Aorta (tissue), 5 donors: ENCODE data around the gene CPTP. TPM values are rescaled to one million over a fixed set of nuclear protein-coding genes. Genes with fewer than 3 reads are reported as not detected.
"Not testable (repeated sequence)": the region's sequence is repeated elsewhere in the genome, so short reads cannot be mapped to it uniquely, and the experiment has no call there.

Experiments used
- ATAC-seq: fragments of 200-7000 bp; cut with Tn5 transposase; one replicate; pipeline ENCODE4 v1.9.1; 2022; ENCODE audit warnings: moderate library complexity; ENCODE audit not compliant: low FRiP score
- DNase-seq, 2 donors: peaks; one replicate each; pipeline ENCODE4 v3.0.0-alpha.2; 2020
- H3K27ac ChIP-seq, 2 donors: one replicate each; pipeline ENCODE4 v1.5.1; 2013; ENCODE audit warnings: low read length in 2 of 2, mild to moderate bottlenecking in 2 of 2, moderate library complexity in 2 of 2, control low read depth in 1 of 2, inconsistent platforms in 1 of 2, low read depth in 1 of 2
- H3K27me3 ChIP-seq, 2 donors: one replicate each; pipeline ENCODE4 v1.6.1; 2013; ENCODE audit warnings: control low read depth in 1 of 2, low read length in 1 of 2, mild to moderate bottlenecking in 1 of 2, moderate library complexity in 1 of 2; ENCODE audit not compliant: insufficient read depth in 2 of 2, control insufficient read depth in 1 of 2
- H3K36me3 ChIP-seq, 2 donors: one replicate each; pipeline ENCODE4 v1.6.1; 2013; ENCODE audit warnings: control low read depth in 1 of 2, low read length in 1 of 2, mild to moderate bottlenecking in 1 of 2; ENCODE audit not compliant: insufficient read depth in 2 of 2, control insufficient read depth in 1 of 2
- H3K4me1 ChIP-seq, 2 donors: one replicate each; pipeline ENCODE4 v1.6.1; 2013; ENCODE audit warnings: low read length in 2 of 2, control low read depth in 1 of 2, mild to moderate bottlenecking in 1 of 2, moderate library complexity in 1 of 2; ENCODE audit not compliant: insufficient read depth in 2 of 2, control insufficient read depth in 1 of 2
- H3K4me3 ChIP-seq, 2 donors: one replicate each; pipeline ENCODE4 v1.5.1; 2013; ENCODE audit warnings: low read length in 2 of 2, control low read depth in 1 of 2, mild to moderate bottlenecking in 1 of 2
- H3K9me3 ChIP-seq: one replicate; pipeline ENCODE4 v1.6.1; 2013; ENCODE audit warnings: mild to moderate bottlenecking, low read length; ENCODE audit not compliant: control insufficient read depth
- WGBS, 2 donors: extraction: QIAGEN DNeasy Blood & Tissue Kit; methylation state at CpG; one replicate each; pipeline ENCODE4 v1.1.7; 2013; 5-methylcytosine and 5-hydroxymethylcytosine counted together
- intact Hi-C, 2 donors: fragments of 100-400 bp; cut with DNase I; formaldehyde crosslinking; loops; one replicate each; pipeline versions ENCODE4 v1.14.2 to v1.15.0; 2022
- polyA plus RNA-seq, 2 donors: library from polyadenylated mRNA; stranded (reverse); fragments of 200-250 nt; gene quantifications; one replicate each; pipeline ENCODE4 v1.2.3, GENCODE V29; 2013
- total RNA-seq, 2 donors: library from RNA; stranded (reverse); fragmentation: NEBNext Ultra II Directional; extraction: Animal tissue kit (Norgen Biotek cat#: 25700); gene quantifications; one replicate each; pipeline ENCODE4 v1.2.1, GENCODE V29; 2021
- donor health status: healthy with polysubstance abuse.
- donor health status: Bipolar disorder and iron deficiency.
- donor health status: DM: no; HTN: no; CAD: no.
- donor health status: DM: no; HTN: no; CAD: no.
- donor health status: DM: yes; HTN: yes; CAD: no.

The CPTP gene
- total and polyA plus RNA-seq, 4 donors = 12.9 to 16.4 (median 14.4) TPM

- Histone ChIP-seq H3K36me3 (no peaks in the 10 kb centered on the region), H3K9me3 (no peaks in the 10 kb centered on the region), H3K27me3 (no peaks in the 10 kb centered on the region), H3K4me3 (no peak overlapping the region), H3K4me1 (no peaks in the 10 kb centered on the region), H3K27ac (no peak overlapping the region)
- DNase-seq (no peak), ATAC-seq (no peak)
- intact Hi-C loops = no loop called here
- 90% methylated on average over 15 of the region's 15 CpGs for WGBS, 2 donors
Observed at GRCh38 chr1:1314237-1314586, 10.4 kb upstream of the CPTP start.

DNA sequence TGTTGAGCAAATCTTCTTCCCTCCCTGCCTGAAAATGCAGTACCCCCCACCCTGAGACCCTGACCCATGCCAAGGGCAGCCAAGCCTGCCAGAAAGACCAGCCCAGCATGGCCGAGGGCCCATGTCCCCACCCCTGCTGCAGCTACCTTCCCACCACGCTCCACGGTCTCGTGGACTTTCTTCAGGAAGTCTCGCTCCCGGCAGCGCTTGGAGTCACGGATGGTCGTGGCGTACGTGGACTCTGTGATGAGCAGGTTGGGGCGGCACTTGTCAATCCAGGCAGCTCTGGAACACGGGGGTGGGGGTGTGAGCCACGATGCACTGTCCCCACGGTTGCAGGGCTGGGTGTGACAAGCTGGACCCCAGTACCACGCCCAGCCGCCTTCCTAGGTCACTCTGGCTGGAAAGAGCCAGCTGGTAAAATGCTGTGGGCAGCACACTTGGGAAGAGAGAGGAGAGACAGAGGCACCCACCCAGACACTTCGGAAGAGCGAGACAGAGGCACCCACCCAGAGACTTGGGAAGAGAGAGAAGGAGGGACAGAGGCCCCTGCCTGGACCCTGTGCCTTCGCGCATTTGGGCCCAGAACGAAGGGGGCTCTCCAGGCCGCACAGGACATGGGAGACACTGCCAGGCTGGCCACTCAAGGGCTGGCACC, 9.8 kb upstream of the CPTP start:
- Histone ChIP-seq H3K36me3 (no peaks in the 10 kb centered on the region), H3K4me1 (no peaks in the 10 kb centered on the region), H3K9me3 (no peaks in the 10 kb centered on the region), H3K4me3 (no peak overlapping the region), H3K27ac (no peak overlapping the region), H3K27me3 (no peaks in the 10 kb centered on the region)
- intact Hi-C loops = no loop called here
- DNase-seq (no peak), ATAC-seq (no peak)
- 87 to 89% methylated on average over 23 of the region's 23 CpGs for WGBS, 2 donors

GRCh38 chr1:1315435-1315954, 9.1 kb upstream of the CPTP start:
- DNase-seq = no peak
- intact Hi-C loops = no loop called here

GRCh38 chr1:1316199-1316598, 8.4 kb upstream of the CPTP start:
- H3K4me3 ChIP-seq, H3K9me3 ChIP-seq, H3K36me3 ChIP-seq, intact Hi-C loops, H3K27me3 ChIP-seq, H3K4me1 ChIP-seq, ATAC-seq, DNase-seq, H3K27ac ChIP-seq: not testable (repeated sequence)
- 88 to 90% methylated on average over 8 of the region's 8 CpGs for WGBS, 2 donors

More at GRCh38 chr1:1315435-1315954, 9.1 kb upstream of the CPTP start:
- no peak overlapping the region for H3K4me3 ChIP-seq
- no peak for ATAC-seq
- H3K27me3 ChIP-seq = no peaks in the 10 kb centered on the region
- H3K9me3 ChIP-seq = no peaks in the 10 kb centered on the region
- no peaks in the 10 kb centered on the region for H3K4me1 ChIP-seq
- no peaks in the 10 kb centered on the region for H3K36me3 ChIP-seq
- 57 to 74% methylated on average over 14 to 25 of the region's 26 CpGs for WGBS, 2 donors
- no peak overlapping the region for H3K27ac ChIP-seq

DNA sequence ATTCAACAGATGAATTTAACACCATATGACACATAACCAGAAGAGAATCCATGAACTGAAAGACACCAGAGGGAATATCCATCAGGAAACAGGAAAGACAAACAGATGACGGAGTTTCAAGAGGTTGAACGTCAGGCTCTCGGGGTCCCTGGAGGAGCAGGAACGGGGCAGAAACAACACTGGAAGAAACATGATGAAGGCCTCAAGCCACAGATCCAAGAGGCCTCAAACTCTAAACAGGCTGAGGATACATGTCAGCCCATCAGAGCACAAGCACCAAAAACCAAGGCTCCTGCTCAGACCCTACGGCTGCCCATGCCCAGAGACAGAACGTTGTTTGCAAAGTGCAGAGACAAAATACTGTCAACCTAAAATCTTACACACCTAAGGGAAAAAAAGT, 7.2 kb upstream of the CPTP start:
- no peaks in the 10 kb centered on the region for H3K4me1 ChIP-seq
- H3K4me3 ChIP-seq = no peak overlapping the region
- no peaks in the 10 kb centered on the region for H3K27me3 ChIP-seq
- ATAC-seq = no peak
- no peaks in the 10 kb centered on the region for H3K9me3 ChIP-seq
- H3K36me3 ChIP-seq = no peaks in the 10 kb centered on the region
- DNase-seq = no peak
- H3K27ac ChIP-seq = no peak overlapping the region
- intact Hi-C loops = no loop called here
- 81 to 85% methylated on average over 6 of the region's 6 CpGs for WGBS, 2 donors

- peak; percentile 78 for ATAC-seq
- H3K36me3 ChIP-seq = no peaks in the 10 kb centered on the region
- no peak overlapping the region for H3K4me3 ChIP-seq
- no peaks in the 10 kb centered on the region for H3K4me1 ChIP-seq
- no peaks in the 10 kb centered on the region for H3K27me3 ChIP-seq
- 45 to 48% methylated on average over 9 of the region's 9 CpGs for WGBS, 2 donors
- H3K27ac ChIP-seq = no peak overlapping the region
- peak; percentile 92 to 93 for DNase-seq
- H3K9me3 ChIP-seq = no peaks in the 10 kb centered on the region
- intact Hi-C loops = no loop called here
Observed at GRCh38 chr1:1318131-1318652, 6.4 kb upstream of the CPTP start.

DNA sequence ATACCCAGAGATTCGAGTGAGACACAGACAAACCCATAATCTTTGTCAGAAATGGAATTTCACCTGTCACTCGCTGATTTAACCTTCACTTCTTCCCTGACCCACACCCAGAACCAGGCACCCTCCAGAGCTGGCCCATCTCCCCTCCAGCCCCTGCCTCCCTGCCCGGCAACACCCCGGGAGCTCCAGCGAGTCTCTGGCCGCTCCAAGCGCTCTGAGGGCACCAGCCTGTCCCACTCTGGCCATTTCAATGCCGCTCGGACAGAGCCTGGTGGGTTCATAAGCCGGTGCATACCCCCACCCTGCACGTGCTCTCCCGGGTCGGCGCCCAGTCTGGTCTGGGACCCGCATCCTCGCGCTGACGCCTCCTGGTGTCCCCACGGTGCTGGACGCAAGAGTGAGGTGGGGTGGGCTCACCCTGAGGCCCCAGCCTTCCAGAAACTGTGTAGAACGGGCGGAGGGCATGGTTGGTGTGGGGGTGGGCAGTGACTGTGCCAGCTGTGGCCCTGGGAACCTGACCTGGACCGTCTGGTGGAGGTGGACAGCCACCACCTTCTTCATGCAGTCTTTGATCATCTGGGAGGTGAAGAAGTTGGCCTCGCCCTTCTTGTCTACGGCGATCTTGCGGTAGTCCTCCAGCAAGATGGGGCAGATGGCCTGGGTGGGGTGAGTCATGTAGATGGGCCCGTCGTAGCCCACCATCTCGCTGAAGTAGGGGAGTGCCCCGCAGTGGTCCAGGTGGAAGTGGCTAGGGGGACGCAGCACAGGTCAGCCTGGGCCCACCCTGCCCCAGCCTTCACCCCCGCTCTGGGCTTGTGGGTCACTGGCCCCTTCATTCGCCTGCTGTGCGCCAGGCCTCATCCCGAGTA, 5.6 kb upstream of the CPTP start:
- no peaks in the 10 kb centered on the region for H3K4me1 ChIP-seq

DNA sequence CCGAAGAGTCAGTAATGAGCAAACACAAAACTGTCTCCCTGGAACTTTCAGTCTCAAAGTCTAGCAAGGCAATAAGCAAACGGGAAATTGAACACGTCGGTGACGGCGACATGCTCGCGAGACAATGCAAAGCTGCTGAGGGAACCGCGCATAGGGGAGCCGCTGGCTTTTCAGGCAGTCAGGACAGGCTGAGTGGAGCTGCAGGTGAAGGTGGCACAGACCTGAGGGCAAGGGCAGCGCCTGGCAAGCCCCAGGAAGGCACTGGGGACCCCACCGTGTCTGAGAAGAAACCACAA, 5.0 kb upstream of the CPTP start:
- Histone ChIP-seq H3K4me1 (no peaks in the 10 kb centered on the region), H3K36me3 (no peaks in the 10 kb centered on the region)

More for the DNA sequence above, 5.6 kb upstream of the CPTP start:
- DNase-seq (no peak), ATAC-seq (peak; percentile 33)
- 88% methylated on average over 36 of the region's 36 CpGs for WGBS, 2 donors
- no peaks in the 10 kb centered on the region for H3K9me3 ChIP-seq
- no peaks in the 10 kb centered on the region for H3K27me3 ChIP-seq
- intact Hi-C loops = no loop called here
- H3K36me3 ChIP-seq = no peaks in the 10 kb centered on the region
- H3K27ac ChIP-seq = peak overlapping the region in 1 of 2 donors; percentile 34
- H3K4me3 ChIP-seq = no peak overlapping the region

More for the DNA sequence above, 5.0 kb upstream of the CPTP start:
- 92 to 93% methylated on average over 13 of the region's 13 CpGs for WGBS, 2 donors
- DNase-seq (no peak), ATAC-seq (no peak)
- intact Hi-C loops = no loop called here
- H3K4me3 ChIP-seq = no peak overlapping the region
- H3K9me3 ChIP-seq = no peaks in the 10 kb centered on the region
- H3K27ac ChIP-seq = no peak overlapping the region
- H3K27me3 ChIP-seq = no peaks in the 10 kb centered on the region
